Lower leg skin (tissue), 4 donors: Measurements from ENCODE around the gene PDGFC. TPM values are rescaled to one million over a fixed set of nuclear protein-coding genes. Genes with fewer than 3 reads are reported as not detected.

ENCODE experiments used
- DNase-seq, 2 donors: peaks; one replicate each; pipeline ENCODE4 v3.0.0-alpha.2; 2019; ENCODE audit warnings: low spot score in 2 of 2
- H3K4me3 ChIP-seq: fragments of 200-600 bp; sonication (generic); 2 replicates; pipeline ENCODE4 v1.5.1; 2017; ENCODE audit warnings: mild to moderate bottlenecking, low read depth; ENCODE audit not compliant: poor library complexity, severe bottlenecking
- POLR2A ChIP-seq, 2 donors: fragments of 450-650 bp; IDR thresholded peaks; one replicate each; pipeline ENCODE4 v1.6.1; 2016 to 2017; ENCODE audit warnings: antibody characterized with exemption in 2 of 2, mild to moderate bottlenecking in 1 of 2, moderate library complexity in 1 of 2
- WGBS, 2 donors: methylation state at CpG; one replicate each; pipeline ENCODE4 v1.1.5; 2018; 5-methylcytosine and 5-hydroxymethylcytosine counted together
- intact Hi-C: fragments of 100-400 bp; cut with DNase I; formaldehyde crosslinking; loops from one replicate; pipeline ENCODE4 v1.15.0; 2023; ENCODE audit warnings: low total_unique reads
- total RNA-seq, 4 donors: library from RNA; depleted of rRNA; stranded (reverse); fragments of >200 nt; gene quantifications; one replicate each; pipeline ENCODE4 v1.1.0, GENCODE V29; 2016
- TF ChIP-seq, protein P1 (sequence below), 3 donors: fragments of 450-650 bp; IDR thresholded peaks; one replicate each; pipeline ENCODE4 v1.5.1; 2016; ENCODE audit warnings: antibody characterized with exemption in 3 of 3, mild to moderate bottlenecking in 3 of 3, moderate library complexity in 2 of 3

The PDGFC gene
- total RNA-seq, 4 donors from 2014 or later: 18.9 to 24.4 (median 21.0) TPM

DNA sequence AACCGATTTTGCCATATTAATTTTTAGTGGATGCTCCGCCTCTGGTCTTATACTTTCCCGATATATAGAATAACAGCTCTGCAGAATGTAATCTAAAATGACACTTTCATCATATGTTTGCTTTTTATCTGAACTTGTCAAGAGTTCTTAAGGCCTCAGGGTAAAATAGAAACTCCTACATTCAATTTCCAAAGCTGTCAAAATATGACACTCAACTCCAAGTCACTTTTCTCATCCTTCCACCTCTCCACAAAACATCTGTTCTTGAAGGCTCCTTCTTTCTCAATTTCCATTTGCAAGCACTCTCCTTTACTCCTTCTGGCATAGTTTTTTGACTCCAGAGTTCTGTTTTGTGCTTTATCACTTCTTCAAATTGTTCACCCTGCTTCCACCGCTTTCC lies 242.2 kb downstream of the PDGFC start:
- TF ChIP-seq, protein P1, sequence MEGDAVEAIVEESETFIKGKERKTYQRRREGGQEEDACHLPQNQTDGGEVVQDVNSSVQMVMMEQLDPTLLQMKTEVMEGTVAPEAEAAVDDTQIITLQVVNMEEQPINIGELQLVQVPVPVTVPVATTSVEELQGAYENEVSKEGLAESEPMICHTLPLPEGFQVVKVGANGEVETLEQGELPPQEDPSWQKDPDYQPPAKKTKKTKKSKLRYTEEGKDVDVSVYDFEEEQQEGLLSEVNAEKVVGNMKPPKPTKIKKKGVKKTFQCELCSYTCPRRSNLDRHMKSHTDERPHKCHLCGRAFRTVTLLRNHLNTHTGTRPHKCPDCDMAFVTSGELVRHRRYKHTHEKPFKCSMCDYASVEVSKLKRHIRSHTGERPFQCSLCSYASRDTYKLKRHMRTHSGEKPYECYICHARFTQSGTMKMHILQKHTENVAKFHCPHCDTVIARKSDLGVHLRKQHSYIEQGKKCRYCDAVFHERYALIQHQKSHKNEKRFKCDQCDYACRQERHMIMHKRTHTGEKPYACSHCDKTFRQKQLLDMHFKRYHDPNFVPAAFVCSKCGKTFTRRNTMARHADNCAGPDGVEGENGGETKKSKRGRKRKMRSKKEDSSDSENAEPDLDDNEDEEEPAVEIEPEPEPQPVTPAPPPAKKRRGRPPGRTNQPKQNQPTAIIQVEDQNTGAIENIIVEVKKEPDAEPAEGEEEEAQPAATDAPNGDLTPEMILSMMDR (IDR thresholded peaks at IDR 0.05): no peak
- TF ChIP-seq POLR2A (IDR thresholded peaks at IDR 0.05): no peak
- H3K4me3 ChIP-seq: no peak overlapping the region
- intact Hi-C loops: no loop called here
- 93 to 94% methylated on average over 4 of the region's 4 CpGs for WGBS, 2 donors
- no peak for DNase-seq

DNA sequence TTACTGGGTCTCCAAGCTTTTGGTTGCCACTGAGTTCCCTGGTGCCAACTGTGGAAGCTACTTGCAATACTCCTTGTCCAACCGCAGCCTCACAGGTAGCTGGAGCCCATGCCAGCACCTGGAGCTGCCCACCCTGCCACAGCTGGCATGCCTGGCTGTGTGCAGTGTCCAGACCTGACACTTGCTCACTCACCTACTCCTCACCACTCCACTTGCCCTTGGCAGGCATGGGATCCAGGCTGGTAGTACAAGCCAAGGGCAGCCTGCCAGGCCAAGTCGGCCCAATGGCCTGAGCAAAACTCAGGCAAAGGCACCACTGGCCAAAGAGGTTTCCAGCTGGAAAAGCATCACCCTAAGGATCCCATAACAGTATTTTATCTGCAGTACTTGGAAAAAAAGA lies 246.3 kb downstream of the PDGFC start:
- WGBS, 2 donors: 58 to 62% methylated on average over 2 of the region's 2 CpGs
- intact Hi-C loops: no loop called here
- no peak overlapping the region for H3K4me3 ChIP-seq
- DNase-seq: no peak
- TF ChIP-seq POLR2A (IDR thresholded peaks at IDR 0.05): no peak
- TF ChIP-seq, protein P1 (IDR thresholded peaks at IDR 0.05): no peak

- 91 to 95% methylated on average over 5 to 10 of the region's 11 CpGs for WGBS, 2 donors
- no peak for TF ChIP-seq POLR2A (IDR thresholded peaks at IDR 0.05)
- TF ChIP-seq, protein P1 (IDR thresholded peaks at IDR 0.05): no peak
- intact Hi-C loops: no loop called here
- no peak overlapping the region for H3K4me3 ChIP-seq
- DNase-seq: no peak
Measured at GRCh38 chr4:156723951-156724668, 247.5 kb downstream of the PDGFC start.

DNA sequence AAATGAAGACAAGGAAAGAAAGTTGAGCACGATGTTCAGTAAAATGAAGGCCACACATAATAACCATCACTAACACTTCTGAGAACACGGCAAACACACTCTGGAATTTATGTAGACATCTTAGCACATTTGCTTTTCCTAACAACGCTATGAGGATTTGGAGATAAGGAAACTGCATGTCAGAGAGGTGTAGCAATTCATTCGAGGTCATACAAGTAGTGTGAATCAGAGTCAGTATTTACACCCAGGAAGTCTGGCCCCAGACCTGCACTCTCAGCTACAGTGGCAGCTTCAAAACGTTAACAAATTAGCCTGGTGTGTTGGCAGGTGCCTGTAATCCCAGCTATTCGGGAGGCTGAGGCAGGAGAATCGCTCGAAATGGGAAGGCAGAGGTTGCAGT lies 253.4 kb downstream of the PDGFC start:
- DNase-seq: no peak
- WGBS, 2 donors: 82 to 83% methylated on average over 8 of the region's 8 CpGs
- intact Hi-C loops: no loop called here
- H3K4me3 ChIP-seq: no peak overlapping the region
- TF ChIP-seq, protein P1 (IDR thresholded peaks at IDR 0.05): no peak
- TF ChIP-seq POLR2A (IDR thresholded peaks at IDR 0.05): no peak

DNA sequence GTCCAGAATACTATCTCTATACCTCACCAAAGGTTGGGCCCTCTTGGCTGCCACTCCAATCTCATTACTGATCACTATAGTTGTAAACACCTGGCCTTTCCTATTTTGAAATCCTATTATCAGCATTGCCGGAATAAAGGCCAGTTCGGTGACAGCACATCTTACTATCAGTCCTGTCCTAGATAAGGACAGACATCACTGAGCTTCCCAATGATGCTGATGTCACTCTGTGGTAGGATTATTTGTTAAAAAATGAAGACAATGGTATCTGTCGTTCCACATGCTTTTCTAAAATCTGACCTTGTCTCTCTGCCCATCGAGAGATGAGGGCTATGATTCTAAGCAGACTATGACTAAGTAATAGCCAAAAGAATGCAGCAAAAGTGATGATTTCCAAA lies 260.4 kb downstream of the PDGFC start:
- 94 to 96% methylated on average over 4 of the region's 4 CpGs for WGBS, 2 donors
- H3K4me3 ChIP-seq: no peak overlapping the region
- TF ChIP-seq, protein P1 (IDR thresholded peaks at IDR 0.05): no peak
- no peak for TF ChIP-seq POLR2A (IDR thresholded peaks at IDR 0.05)
- intact Hi-C loops: no loop called here
- DNase-seq: no peak

Other genes starting within 250 kb of the PDGFC start
- gene GLRB, start 104.4 kb upstream of the PDGFC start, total RNA-seq: 1 to 10 TPM; 1.3 to 2.2 (median 1.9) TPM
- gene GRIA2, start 248.9 kb upstream of the PDGFC start, total RNA-seq: 1 to 10 TPM in 3 of 4 donors, under 1 TPM in 1; 0.30 to 3.9 (median 2.5) TPM